HG03097 (cell line): ENCODE results near the gene TNS3.

Experiments used
- ATAC-seq: cut with Tn5 transposase; IDR thresholded peaks from one replicate; pipeline ENCODE4 v1.9.1; 2021; ENCODE audit not compliant: unreplicated experiment, low FRiP score

TNS3 gene

DNA sequence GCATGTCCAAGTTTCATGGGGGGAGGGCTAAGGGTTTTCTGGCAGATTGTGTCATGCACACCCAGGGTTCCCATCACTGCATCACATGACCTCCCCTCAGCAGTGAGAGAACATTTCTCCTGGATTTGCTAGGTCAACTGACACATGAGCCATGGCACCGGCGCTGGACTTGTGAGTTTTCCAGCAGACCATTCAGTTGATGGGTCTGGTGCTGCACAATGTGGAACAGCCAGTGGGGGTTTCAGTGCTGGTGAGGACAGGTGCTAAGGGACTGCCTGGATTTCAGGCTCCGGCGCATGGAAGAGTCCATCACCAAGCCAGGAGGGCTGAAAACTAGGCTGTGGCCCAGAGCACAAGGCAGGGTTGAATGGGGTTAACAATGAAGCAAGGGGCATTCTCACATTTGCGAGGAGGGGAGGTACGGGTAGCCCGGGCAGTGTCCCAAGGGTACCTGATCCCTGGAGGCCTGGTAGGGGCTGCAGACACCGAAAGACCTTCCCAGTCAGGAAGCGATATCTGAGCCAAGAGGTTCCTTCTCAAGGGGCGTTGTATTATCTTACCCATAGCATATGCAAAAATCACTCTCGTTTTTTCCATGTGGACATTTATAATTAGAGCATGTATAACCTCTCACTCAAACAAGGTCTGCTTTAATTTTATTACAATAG, 203.0 kb downstream of the TNS3 start:
- ATAC-seq: no peak

DNA sequence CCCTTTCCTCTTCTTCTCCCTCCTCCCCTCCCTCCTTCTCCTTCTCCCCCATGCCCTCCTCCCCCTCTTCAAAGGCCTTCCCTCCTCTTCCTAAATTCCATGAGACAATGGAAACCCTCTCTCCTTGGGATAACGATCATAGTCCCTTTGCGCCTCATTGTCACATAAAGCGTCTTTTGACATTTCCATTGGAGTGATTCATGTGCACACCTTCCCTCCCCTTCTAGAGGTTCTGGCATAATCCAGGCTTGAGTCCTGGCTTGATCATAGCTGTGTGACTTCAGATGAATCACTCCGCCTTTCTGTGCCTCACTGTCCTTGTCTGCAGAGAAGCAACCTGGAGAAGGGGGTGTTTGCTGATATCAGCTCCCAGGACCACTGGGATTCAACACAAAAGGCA, 204.2 kb downstream of the TNS3 start:
- no peak for ATAC-seq

DNA sequence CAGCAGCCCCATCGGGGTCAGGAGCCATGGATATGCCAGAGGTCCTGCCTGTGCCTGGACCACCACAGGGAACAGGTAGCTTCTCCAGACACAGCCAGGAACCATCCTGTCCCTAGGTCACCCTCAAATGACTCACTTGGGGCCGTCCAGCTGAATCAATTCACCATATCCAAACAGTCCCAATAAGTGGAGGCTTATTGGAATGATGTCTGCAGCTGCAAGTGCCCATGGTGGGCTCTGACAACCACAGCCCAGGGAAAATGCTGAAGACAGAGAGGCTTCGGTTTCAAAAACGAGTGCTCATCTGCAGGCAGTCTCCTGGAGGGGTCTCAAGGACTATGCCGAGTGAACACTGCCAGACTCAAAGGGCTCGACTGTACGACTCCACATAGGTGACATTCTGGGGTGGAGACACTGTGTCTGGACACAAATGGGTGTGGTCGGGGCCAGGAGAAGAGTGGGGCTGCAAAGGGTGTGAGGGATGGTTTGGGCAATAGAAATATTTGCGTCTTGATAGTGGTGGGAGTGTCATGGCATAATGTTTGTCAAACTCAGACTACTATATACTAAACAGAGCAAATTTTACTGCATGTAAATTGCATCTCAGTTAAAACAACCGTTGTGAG, 204.8 kb downstream of the TNS3 start:
- ATAC-seq: no peak

DNA sequence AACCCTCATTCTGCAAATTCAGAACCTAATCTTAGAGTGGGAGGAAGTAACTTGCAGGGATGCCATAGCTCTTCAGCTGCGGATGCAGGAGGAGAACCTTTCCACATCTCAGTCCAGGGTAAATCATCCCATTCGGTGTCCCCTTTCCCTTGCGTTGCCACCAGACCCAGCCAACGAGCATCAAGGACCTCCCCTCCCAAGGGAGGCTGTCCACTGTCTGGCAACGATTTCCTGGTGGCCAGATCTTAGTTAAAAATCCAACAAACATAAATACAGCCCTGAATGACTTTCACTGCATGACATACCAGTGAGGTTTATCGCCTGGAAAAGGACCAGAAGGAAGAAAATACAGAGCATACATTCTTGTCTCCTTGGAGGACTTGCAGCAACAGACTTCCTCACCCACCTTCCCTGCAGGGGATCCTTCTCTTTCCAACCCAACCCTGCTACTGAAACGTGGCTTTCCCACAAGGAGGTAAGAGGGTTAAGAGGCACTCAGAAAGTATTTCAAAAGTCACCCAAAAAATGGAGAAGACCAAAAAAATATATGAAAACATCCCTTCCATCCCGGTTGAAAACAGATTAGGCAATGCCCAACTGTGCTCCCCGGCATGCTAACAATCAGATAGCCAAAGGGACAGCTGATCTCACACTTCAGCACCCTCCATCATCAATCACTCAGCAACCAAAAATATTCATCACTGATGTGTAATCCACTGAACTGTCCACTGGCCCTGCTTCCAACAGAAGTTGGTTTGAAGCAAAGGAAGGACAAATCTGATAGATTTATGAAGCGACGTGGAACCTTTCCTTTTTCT, 206.6 kb downstream of the TNS3 start:
- no peak for ATAC-seq

DNA sequence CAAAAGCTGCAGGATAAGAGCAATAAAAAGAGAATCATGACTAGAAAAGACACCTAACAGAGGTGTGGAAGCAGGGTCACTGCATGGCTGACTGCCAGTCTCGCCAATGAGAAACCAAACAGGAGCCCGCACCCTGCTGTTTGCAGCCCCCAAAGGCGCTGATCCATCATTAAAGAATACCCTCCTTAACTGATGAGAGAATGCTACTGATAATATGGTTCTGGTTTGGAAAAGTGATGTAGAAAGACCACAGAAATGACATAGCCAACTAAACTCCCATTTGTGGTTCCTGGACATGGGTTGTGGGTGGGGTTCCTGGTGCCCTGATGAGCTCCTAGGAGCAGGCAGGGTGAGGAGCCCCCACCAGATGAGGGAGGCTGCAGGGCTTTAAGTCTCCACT, 207.4 kb downstream of the TNS3 start:
- ATAC-seq: no peak

DNA sequence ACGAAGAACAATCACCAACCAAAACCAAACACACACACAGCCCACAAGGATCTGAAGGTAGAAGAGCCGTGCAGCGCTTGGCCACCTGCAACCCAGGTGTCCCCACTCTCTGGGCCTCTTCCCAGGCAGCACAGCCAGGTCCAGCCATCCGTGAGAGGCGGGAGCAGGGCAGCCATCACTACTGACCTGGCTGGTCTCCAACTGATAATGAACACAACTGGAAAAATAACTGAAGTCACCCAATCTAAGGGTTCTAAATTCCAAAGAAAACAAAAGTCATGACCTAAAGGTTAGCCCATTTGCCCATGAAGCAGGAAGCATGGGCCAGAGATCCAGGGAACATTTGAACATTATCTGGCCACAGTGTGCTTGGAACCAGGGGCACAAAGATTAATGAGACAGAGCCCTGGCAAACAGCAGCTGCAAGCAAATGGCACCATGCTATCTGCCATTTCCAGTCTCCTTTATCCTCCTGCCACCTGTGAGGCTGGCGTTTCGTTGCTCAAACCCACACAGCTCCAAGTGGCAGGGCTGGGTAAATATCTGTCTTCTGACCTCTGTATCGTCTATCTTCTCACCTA, 207.9 kb downstream of the TNS3 start:
- no peak for ATAC-seq

DNA sequence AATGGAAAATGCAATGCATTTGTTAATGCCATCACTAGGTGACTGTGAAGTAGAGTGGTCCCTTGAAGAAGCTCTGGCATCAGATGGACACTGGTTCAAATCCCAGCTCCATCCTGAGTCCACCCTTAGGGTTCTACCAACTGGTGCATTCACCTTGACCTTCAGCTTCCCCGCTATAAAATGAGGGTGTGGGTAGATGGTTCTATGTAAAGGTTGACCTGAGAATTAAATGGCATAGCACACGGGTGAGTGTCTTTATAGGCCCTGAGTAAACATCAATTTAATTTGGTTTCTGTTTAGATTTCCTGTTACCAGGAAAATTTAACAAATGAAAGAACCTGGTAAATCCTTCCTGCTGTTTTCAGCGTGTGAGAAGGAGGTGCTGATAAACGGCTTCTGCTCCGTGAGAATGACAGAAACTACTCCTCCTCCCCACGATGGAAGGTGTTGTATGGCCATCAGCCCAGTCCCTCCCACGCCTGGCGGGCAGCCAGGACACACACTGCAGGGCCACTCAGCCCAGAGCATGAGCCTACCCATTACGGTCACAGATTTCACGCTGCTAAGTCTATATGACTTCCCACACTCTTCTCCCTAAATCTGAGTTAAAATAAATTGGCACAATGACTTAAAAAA, 210.1 kb downstream of the TNS3 start:
- ATAC-seq: no peak

DNA sequence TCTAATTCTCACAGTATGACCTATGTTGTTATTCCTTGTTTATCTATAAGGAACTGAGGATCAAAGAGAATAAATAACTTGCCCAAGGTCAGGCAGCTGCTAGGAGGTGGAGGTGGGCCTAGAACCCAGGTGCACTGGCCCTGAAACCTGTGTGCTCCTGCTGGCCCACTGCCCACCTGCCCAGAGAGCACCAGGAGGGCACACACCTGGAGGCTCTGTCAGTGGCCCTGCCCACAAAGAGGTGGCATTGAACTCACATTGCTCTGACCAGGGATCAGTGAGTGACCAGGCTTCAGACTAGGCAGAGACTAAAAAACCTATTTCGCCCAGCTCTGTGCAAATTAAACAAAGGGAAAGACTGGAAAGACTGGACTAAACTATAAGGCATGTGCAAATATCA, 210.6 kb downstream of the TNS3 start:
- no peak for ATAC-seq

DNA sequence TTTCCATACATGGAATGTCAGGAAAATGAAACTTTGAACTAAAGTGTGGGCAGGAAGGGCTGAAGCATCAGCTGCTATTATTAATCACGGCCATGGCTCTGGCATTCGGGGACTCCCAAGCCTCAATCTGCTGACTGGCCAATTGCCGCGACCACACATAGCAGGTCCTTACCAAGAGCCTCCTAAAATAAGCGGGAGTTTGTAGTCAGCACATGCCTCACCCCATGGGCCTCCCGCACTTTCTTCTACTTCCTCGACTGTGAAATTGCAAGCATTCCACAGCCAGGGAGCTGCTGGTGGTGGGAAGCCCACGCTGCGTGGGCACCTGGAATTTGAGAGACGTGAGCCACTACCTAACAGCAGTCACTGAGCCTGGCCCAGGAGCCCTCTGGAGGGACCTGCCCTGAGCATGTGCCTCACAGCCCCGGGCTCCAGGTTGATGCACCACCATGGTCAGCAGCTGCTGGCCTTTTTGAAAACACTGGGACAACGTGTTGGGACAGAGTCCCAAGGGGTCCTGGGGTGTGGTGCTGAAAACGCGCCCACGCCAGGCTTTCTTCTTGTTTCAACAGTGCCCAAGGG, 211.4 kb downstream of the TNS3 start:
- ATAC-seq: no peak

DNA sequence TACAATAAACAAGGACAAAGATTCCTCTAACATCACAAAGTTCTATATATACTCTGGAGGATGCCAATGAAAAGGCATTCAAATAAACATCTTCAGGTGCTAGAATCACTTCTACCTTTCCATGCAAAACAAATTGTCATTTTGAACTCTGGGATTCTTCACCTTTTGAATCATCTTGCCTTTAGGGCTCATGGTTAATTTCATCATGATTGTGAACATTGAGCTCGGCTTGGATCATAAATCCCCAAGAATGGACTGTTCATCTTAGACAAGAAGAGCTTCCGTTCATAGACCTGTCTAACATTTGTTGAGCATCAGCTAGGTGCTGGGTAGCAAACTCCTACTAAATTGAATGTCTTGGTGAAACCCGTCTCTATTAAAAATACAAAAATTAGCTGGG, 212.2 kb downstream of the TNS3 start:
- ATAC-seq: no peak

DNA sequence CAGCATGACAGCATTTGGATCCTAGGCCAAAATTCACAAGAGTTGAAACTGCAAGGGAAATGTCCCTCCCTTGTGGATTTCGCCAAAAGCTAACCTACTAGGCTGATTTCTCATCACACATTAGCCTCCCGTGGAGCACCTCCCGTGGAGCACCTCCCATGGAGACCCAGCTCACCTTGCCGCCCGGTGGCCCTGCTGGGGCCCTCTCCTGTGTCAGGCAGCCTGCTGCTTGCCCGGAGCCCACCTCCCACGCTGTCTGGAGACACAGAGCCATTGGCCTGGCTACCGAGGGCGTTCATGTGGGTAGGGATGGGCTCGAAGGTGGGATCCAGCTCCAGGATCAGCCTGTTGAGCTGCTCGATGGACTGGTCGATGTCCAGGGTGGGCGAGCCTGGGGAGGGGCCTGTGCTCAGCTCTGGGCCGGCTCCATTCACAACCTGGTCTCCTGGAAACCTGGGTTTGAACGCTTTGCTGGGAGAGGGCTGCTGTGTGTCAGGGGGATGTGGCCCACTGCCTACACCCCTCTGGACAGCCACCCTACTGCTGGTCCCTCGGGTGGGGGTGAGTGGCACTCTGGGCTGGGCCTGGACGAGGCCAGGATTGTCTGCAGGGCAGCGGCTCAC, 213.6 kb downstream of the TNS3 start:
- no peak for ATAC-seq

DNA sequence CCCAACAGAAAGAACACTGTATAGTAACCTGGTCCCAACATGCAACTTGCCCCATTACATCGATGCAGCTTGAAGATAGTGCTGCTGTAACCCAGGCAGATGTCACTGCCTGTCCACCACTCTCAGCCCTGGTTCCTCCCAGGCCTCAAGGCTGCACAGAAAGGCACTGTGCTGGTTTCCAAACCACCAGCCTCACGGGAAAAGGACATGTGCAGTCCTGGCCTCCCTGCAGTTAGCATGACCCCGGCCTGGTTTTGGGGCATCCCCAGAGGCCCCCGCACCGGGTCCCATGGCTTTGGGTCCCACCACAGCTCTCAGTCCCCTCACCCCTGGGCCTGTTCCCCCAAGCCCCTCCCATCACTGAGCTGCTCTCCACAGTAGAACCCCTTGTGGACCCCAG, 214.5 kb downstream of the TNS3 start:
- ATAC-seq: no peak

DNA sequence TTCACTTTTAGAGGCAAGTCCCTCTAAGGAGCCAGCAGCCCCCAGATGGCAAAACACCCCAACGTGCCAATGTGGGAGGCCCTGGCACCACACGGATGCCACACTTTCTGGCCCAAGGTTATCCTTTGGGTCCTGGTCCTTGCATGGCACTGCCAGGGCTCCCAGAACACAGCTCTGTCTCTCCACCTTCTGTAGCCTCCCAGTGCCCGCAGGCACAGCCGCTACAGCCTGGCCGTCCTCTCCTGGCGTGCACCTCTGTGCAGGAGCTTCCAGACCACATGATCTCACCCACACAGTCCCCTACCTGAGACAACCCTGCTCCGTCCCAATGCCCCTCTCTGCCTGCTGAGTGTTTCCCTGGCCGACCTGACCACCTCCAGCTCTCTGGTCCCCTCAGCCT, 215.0 kb downstream of the TNS3 start:
- no peak for ATAC-seq

DNA sequence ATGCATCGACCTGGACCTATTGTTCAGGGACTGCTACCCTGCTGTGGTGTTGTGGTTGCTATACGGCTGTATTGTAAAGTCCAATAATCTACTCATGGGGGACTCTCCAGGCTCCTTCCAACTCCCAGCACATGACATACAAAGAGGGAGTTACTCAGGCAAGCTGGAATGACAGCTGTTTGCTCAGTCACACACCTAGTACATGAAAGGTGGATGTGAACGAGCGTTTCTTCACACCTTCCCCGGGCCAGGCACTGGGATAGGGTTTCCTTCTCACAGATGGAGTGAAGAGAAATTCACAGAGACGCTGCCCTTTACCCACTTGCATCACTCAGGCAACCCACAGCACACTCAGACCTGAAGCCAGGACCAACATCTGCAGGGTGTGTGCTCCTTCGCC, 215.7 kb downstream of the TNS3 start:
- no peak for ATAC-seq

DNA sequence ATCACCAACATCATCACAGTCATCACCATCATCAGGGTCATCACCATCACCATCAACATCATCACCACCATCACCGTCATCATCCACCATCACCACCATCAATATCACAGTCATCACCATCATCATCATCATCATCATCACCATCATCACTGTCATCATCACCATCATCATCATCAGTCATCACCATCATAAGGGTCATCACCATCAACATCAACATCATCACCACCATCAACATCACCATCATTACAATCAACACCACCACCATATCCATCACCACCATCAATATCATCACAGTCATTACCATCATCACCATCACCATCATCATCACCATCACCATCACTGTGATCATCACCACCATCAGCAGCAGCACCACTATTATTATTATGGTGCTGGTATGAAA, 218.9 kb downstream of the TNS3 start:
- no peak for ATAC-seq

DNA sequence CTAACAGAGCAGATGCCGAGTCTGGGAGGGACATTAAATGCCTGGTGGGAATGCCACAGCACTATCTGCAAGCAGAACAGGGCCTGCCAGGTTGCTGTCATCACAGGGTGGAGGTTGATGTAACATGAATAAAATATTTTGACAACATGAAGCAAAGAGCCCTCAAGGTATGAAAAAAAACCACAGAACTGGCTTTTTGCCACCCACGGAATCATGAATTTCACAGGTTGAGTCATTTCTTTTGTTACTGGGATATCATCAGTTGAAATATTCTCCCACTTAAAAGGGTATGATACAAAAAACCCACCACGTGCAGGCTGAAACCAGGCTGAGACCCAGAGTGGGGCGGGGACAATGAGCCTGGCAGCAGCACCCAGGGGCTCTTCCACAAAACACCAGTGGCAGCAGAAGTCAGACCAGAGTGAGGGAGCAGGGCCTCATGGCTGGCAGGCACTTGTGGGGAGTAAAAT, 220.1 kb downstream of the TNS3 start:
- ATAC-seq: no peak

DNA sequence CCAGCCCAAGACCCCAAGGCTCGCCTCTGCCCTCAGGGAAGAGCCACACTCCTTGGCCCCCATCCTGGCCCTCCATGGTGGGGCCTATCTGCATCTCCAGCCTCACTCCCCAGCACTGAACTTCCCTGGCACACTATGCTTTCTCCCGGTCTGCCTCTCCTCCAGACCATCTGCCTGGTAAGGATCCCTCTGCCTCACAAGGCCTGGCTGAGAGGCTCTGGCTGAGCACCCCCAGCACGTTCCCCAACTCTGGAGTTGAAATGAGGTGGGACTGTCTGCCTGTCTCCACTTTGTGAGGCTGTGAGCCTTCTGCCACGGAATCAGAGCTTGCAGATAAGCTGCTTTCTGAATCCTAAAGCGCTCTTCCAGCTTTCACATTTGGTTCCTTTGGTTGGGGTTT, 220.7 kb downstream of the TNS3 start:
- ATAC-seq: no peak

DNA sequence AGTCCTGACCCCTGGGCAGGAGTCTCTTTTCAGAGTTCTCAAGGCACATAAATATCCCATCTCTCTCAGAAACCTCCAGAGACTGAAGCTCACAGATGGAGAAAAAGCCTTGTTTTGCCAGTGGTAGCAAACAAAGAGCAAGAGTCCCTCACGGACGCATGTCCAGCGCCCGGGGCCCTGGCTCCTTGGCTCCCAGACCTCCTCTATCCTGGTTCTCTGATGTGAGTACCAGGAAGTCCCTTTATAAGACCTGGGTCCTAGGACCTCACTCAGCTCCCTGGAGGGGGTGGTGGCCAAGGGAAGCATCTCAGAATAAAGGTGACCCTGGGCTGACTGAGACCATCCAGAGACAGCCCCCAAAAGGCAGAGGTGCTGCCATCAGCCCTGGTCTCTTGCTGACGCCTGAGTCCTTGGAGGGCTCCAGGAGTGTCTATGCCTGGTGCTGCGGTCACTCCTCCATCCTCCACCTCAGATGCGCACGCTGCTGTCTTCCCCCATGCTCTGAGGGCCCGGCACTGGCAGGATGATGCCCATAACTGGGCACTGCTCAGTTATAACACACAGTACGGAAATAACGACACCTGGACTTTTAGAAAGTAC, 221.5 kb downstream of the TNS3 start:
- ATAC-seq: no peak

DNA sequence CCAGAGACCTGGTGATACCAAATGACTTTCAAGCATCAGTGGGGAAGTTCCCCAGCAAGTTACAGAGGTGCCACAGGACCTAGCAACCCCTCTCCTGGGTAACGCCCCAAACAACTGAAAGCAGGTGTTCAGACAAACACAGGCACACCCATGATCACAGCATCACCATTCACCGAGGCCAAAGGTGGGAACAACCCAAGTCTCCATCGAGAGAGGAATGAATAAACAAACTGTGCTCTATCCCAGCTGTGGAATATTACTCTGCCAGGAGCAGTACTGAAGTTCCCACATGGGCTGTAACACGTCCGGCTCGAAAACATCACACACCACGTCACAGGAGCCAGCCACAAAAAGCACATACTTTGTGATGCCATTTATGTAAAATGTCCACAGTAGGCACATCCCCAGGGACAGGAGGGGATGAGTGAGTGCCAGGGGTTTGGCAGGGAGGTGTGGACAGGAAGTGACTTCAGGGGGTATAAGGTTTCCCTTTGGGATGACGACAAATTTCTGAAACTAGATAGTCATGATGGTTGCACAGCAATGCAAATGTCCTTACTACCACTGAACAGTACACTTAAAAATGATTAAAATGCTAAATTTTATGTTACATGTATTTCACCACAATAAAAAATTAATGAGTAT, 222.8 kb downstream of the TNS3 start:
- no peak for ATAC-seq
